NCI-H345 treated with DMSO at 0.1 percent for 48 hours (cell line): ENCODE data around the gene IL17B.

Experiments used
- DNase-seq: peaks from one replicate; lab custom pipeline; 2025; ENCODE audit not compliant: unreplicated experiment; lab: John Stamatoyannopoulos, UW

Gene IL17B

GRCh38 chr5:149379177-149379761 is at the start of gene IL17B:
Gene IL17B, minus strand, starts transcription at chr5:149379292. Its CDS starts 67 bp downstream, at chr5:149379225.
- DNase-seq: no peak

GRCh38 chr5:149428032-149428431 is 48.9 kb upstream of the IL17B start:
- DNase-seq: no peak

- DNase-seq: no peak
Observed at GRCh38 chr5:149427374-149427773, 48.3 kb upstream of the IL17B start.

- no peak for DNase-seq
Observed at GRCh38 chr5:149426931-149427330, 47.8 kb upstream of the IL17B start.

- DNase-seq: no peak
Observed at GRCh38 chr5:149425729-149426128, 46.6 kb upstream of the IL17B start.

- DNase-seq: no peak
Observed at GRCh38 chr5:149424371-149425315, 45.6 kb upstream of the IL17B start.

- no peak for DNase-seq
Observed at GRCh38 chr5:149423794-149424268, 44.7 kb upstream of the IL17B start.

GRCh38 chr5:149423049-149423793 is 44.1 kb upstream of the IL17B start:
- no peak for DNase-seq

GRCh38 chr5:149422366-149423048 is 43.4 kb upstream of the IL17B start:
- DNase-seq: no peak

- no peak for DNase-seq
Observed at GRCh38 chr5:149421834-149422233, 42.7 kb upstream of the IL17B start.

- no peak for DNase-seq
Observed at GRCh38 chr5:149421372-149421685, 42.2 kb upstream of the IL17B start.

GRCh38 chr5:149420545-149421371 is 41.7 kb upstream of the IL17B start:
- DNase-seq: no peak

GRCh38 chr5:149419859-149420544 is 40.9 kb upstream of the IL17B start:
- DNase-seq: no peak

GRCh38 chr5:149419532-149419858 is 40.4 kb upstream of the IL17B start:
- no peak for DNase-seq

GRCh38 chr5:149418910-149419531 is 39.9 kb upstream of the IL17B start:
- no peak for DNase-seq

GRCh38 chr5:149417711-149418368 is 38.7 kb upstream of the IL17B start:
- DNase-seq: no peak

- DNase-seq: no peak
Observed at GRCh38 chr5:149416987-149417710, 38.1 kb upstream of the IL17B start.
